ENCODE data around the gene SLC6A8. TPM values are rescaled to one million over a fixed set of nuclear protein-coding genes. Genes with fewer than 3 reads are reported as not detected.

The SLC6A8 gene
- total and polyA plus RNA-seq, 9 donors = 14.6 to 49.1 (median 32.1) TPM

DNA sequence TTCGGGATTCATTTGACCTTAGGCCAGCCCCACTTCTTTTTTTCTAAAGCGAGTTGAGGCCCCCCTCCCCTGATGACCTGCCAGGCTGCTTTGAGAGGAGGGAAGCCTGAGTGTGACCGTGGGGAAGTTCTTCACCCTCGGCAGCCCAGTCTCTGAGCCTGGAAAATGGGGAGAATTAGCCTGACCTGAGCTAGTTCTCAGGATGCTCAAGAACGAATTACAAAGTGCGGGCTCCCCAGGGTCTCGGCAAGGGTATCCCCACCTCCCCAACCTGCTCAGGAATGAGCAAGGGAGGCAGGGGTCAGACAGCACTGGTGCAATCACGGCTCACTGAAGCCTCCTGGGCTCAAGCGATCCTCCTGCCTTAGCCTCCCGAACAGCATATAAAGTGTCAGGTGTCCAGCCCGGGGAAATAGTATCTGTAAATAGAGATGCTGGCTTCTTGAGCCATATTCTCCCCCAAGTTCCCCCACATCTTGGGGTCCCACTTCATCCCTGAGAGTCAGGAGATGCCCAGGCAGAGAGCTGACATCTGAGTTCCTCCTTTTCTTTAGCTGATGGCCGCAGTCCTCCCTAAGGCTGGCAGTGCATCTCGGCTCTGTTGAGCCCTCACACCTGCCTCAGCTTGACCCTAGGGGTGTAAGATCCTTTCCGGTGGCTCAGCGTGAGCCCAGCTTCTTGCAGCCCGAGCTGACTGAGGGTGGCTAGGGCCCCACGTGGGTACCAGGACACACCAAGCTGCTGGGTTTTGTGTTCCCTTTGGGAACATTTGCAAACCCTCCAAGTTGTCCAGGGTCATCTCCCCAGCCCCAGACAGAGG lies 39.2 kb upstream of the SLC6A8 start:
- H3K27me3 ChIP-seq (ENCODE audit: control insufficient read depth, insufficient read depth, low read length) = peaks cover 54% of the 10 kb centered on the region

DNA sequence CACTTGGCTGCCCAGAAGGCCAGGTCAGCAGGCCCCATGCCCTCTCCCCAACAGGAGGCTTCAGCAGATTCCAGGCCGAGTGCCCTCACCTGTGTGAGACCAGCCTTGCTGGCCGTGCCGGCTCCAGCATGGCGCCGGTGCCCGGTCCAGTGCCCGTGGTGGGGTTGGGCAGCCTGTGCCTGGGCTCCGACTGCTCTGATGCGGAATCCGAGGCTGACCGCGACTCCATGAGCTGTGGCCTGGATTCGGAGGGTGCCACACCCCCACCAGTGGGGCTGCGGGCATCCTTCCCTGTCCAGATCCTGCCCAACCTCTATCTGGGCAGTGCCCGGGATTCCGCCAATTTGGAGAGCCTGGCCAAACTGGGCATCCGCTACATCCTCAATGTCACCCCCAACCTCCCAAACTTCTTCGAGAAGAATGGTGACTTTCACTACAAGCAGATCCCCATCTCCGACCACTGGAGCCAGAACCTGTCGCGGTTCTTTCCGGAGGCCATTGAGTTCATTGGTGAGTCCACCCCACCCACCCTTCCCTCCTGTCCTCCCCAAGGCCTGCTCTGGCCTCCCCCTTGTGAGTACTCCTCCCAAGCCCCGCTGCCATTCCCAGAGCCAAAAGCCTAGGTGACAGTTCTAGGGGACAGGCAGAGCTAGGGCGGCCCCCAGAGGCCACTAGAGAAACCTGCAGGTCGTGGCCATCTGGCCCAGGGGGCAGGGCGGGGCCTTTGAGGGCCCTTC lies 38.4 kb upstream of the SLC6A8 start:
- 80% methylated on average over 26 of the region's 26 CpGs for WGBS (ENCODE audit: insufficient coverage)
- Histone ChIP-seq H3K36me3 (ENCODE audit: control insufficient read depth, insufficient read depth, low read length) (no peaks in the 10 kb centered on the region), H3K9me3 (replicated peaks; ENCODE audit: control insufficient read depth, low read depth, low read length) (no peaks in the 10 kb centered on the region), H3K27ac (ENCODE audit: low read length) (no peak overlapping the region), H3K4me3 (ENCODE audit: low read length) (no peak overlapping the region), H3K27me3 (ENCODE audit: control insufficient read depth, insufficient read depth, low read length) (peaks cover 51% of the 10 kb centered on the region), H3K4me1 (ENCODE audit: control insufficient read depth, insufficient read depth, low read length) (peaks cover 13% of the 10 kb centered on the region)
- DNase-seq = no peak

More for the DNA sequence above, 39.2 kb upstream of the SLC6A8 start:
- no peaks in the 10 kb centered on the region for H3K36me3 ChIP-seq (ENCODE audit: control insufficient read depth, insufficient read depth, low read length)
- H3K4me3 ChIP-seq (ENCODE audit: low read length) = no peak overlapping the region
- no peak overlapping the region for H3K27ac ChIP-seq (ENCODE audit: low read length)
- 75% methylated on average over 10 of the region's 17 CpGs for WGBS (ENCODE audit: insufficient coverage)
- no peak for DNase-seq
- peaks cover 18% of the 10 kb centered on the region for H3K4me1 ChIP-seq (ENCODE audit: control insufficient read depth, insufficient read depth, low read length)
- no peaks in the 10 kb centered on the region for H3K9me3 ChIP-seq (replicated peaks; ENCODE audit: control insufficient read depth, low read depth, low read length)

DNA sequence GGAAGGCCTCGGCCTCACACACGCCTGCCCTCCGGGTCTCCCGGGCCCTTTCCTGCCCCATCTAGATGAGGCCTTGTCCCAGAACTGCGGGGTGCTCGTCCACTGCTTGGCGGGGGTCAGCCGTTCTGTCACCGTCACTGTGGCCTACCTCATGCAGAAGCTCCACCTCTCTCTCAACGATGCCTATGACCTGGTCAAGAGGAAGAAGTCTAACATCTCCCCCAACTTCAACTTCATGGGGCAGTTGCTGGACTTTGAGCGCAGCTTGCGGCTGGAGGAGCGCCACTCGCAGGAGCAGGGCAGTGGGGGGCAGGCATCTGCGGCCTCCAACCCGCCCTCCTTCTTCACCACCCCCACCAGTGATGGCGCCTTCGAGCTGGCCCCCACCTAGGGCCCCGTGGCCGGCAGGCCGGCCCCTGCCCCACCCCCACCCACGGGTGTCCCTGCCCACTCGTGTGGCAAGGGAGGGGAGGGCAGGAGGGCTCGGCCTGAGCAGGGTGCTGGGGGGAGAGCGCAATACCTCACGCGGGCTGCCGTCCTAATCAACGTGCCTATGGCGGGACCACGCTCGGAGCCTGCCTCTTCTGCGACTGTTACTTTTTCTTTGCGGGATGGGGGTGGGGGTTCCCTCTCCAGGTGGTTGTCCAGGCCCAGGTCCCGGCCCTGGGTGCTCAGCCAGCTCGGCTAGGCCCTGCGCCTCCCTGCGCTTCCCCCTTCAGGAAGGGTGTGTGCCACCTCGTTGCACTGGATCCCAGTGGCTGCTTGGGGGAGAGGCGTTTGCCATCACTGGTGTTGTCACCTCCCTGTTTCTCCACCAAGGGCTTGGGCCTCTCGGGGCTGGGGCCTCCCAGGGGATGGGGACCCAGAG lies 37.6 kb upstream of the SLC6A8 start:
- no peak for DNase-seq
- peaks cover 45% of the 10 kb centered on the region for H3K27me3 ChIP-seq (ENCODE audit: control insufficient read depth, insufficient read depth, low read length)
- H3K9me3 ChIP-seq (replicated peaks; ENCODE audit: control insufficient read depth, low read depth, low read length) = no peaks in the 10 kb centered on the region
- peaks cover 9% of the 10 kb centered on the region for H3K4me1 ChIP-seq (ENCODE audit: control insufficient read depth, insufficient read depth, low read length)
- no peaks in the 10 kb centered on the region for H3K36me3 ChIP-seq (ENCODE audit: control insufficient read depth, insufficient read depth, low read length)
- H3K4me3 ChIP-seq (ENCODE audit: low read length) = no peak overlapping the region
- no peak overlapping the region for H3K27ac ChIP-seq (ENCODE audit: low read length)
- 69% methylated on average over 26 of the region's 41 CpGs for WGBS (ENCODE audit: insufficient coverage)

DNA sequence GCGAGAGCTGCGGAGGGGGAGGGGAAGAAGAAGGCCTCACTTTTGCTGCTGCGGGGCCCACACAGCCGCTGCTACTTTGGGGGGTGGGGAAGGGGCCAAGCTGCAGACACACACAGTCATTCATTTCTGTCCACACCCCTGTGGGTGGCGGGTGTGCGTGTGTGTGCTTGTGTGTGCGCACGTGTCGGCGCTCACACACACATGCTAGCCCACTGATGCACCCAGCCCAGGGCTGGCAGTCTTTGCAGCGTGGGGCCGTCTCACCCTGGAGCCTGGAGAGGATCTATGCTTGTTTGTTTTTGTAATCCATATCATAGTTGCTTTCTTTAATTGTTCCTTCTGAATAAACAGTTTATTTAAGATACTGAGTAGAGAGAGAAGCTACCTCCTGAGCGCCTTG lies 36.8 kb upstream of the SLC6A8 start:
- WGBS (ENCODE audit: insufficient coverage) = no CpG with 5 or more reads among the region's 13 CpGs
- no peaks in the 10 kb centered on the region for H3K36me3 ChIP-seq (ENCODE audit: control insufficient read depth, insufficient read depth, low read length)
- DNase-seq = no peak

DNA sequence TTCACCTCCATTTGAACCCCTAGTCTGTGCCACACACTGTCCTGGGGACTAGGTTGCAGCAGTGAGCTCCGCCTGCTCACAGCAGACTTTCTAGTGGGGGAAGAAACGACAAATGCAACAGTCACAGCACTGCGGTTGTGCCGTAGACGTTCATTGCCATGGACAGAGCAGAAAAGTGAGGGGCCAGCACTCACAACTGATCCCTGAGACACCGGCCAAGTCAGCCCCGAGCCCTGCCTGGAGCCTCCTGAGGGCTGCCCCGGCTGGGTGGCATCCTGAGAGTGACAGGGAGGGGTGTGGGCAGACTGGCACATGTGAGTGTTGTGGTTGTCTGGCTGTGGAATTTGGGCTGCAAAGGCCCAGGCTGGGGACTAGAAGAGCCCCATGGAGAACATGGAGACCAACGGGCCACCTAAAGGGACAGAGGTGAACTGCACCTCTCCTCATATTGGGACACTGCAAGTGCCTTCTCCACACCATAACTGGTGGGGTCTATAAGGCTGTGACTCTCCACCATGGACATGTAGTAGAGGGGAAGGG lies 36.1 kb upstream of the SLC6A8 start:
- 83% methylated on average over 9 of the region's 9 CpGs for WGBS (ENCODE audit: insufficient coverage)

More for the DNA sequence above, 36.8 kb upstream of the SLC6A8 start:
- H3K4me3 ChIP-seq (ENCODE audit: low read length) = no peak overlapping the region
- peaks cover 37% of the 10 kb centered on the region for H3K27me3 ChIP-seq (ENCODE audit: control insufficient read depth, insufficient read depth, low read length)
- H3K4me1 ChIP-seq (ENCODE audit: control insufficient read depth, insufficient read depth, low read length) = peaks cover 9% of the 10 kb centered on the region
- H3K27ac ChIP-seq (ENCODE audit: low read length) = no peak overlapping the region
- no peaks in the 10 kb centered on the region for H3K9me3 ChIP-seq (replicated peaks; ENCODE audit: control insufficient read depth, low read depth, low read length)

DNA sequence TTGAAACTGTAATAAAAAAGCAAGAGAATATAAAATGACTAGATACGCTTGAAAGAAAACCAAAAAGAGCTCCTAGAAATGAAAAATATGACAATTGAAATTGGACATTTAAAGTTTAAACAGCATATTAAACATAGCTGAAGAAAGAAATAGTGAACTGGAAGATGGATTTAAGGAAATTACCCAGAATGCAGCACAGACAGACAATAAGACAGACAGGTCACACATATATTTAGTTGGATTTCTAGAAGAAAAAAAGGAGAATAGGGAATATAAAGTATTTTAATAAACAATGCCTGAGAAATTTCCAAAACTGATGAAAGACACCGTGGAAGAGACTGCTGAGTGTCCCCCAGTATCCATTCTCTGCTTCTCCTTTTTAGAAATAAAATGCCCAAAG lies 34.2 kb upstream of the SLC6A8 start:
- DNase-seq = no peak
- Histone ChIP-seq H3K4me3 (ENCODE audit: low read length) (no peak overlapping the region), H3K27me3 (ENCODE audit: control insufficient read depth, insufficient read depth, low read length) (peaks cover 16% of the 10 kb centered on the region), H3K27ac (ENCODE audit: low read length) (no peak overlapping the region), H3K4me1 (ENCODE audit: control insufficient read depth, insufficient read depth, low read length) (no peaks in the 10 kb centered on the region), H3K36me3 (ENCODE audit: control insufficient read depth, insufficient read depth, low read length) (no peaks in the 10 kb centered on the region), H3K9me3 (replicated peaks; ENCODE audit: control insufficient read depth, low read depth, low read length) (no peaks in the 10 kb centered on the region)
- WGBS (ENCODE audit: insufficient coverage) = no CpG with 5 or more reads among the region's 2 CpGs

More for the DNA sequence above, 36.1 kb upstream of the SLC6A8 start:
- DNase-seq = no peak
- Histone ChIP-seq H3K4me3 (ENCODE audit: low read length) (no peak overlapping the region), H3K27me3 (ENCODE audit: control insufficient read depth, insufficient read depth, low read length) (peaks cover 31% of the 10 kb centered on the region), H3K27ac (ENCODE audit: low read length) (no peak overlapping the region), H3K36me3 (ENCODE audit: control insufficient read depth, insufficient read depth, low read length) (no peaks in the 10 kb centered on the region), H3K4me1 (ENCODE audit: control insufficient read depth, insufficient read depth, low read length) (peaks cover 8% of the 10 kb centered on the region), H3K9me3 (replicated peaks; ENCODE audit: control insufficient read depth, low read depth, low read length) (no peaks in the 10 kb centered on the region)

DNA sequence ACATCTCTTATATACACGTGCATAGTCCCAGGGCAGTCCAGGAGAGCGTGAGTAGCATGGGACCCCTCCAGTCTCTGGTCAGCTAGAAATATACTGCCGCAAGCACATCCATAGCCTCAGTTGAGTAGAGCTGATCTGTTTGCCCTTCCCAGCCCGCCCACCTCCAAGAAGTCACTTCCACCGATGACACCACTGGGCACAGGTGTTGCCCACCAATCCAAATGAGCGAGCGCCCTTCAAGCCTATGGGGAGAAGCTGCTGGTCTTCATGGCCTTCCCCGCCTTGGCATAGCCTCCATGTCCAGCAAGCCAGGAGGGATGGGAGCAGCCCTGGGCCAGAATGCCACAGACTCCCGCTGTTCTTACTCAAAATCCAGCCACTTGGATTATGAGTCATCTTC lies 30.6 kb upstream of the SLC6A8 start:
- Histone ChIP-seq H3K27me3 (ENCODE audit: control insufficient read depth, insufficient read depth, low read length) (peaks cover 10% of the 10 kb centered on the region), H3K9me3 (replicated peaks; ENCODE audit: control insufficient read depth, low read depth, low read length) (no peaks in the 10 kb centered on the region), H3K4me1 (ENCODE audit: control insufficient read depth, insufficient read depth, low read length) (no peaks in the 10 kb centered on the region), H3K36me3 (ENCODE audit: control insufficient read depth, insufficient read depth, low read length) (no peaks in the 10 kb centered on the region), H3K4me3 (ENCODE audit: low read length) (no peak overlapping the region), H3K27ac (ENCODE audit: low read length) (no peak overlapping the region)
- DNase-seq = no peak
- WGBS (ENCODE audit: insufficient coverage) = 84% methylated on average over 9 of the region's 9 CpGs

DNA sequence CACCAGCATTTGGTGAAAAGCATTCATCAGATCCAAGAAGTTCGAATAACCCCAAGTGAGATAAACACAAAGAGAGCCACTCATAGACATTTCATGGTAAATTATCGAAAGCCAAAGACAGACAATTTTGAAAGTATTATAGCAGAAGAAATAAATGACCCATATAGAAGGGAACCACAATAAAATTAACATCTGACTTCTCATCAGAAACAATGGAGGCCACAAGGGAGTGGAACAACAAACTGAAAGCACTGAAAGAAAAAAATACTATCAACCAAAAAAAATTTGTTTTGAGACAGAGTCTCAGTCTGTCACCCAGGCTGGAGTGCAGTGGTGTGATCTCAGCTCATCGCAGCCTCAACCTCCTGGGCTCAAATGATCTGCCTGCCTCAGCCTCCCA lies 28.5 kb upstream of the SLC6A8 start:
- no peak overlapping the region for H3K27ac ChIP-seq (ENCODE audit: low read length)
- H3K4me3 ChIP-seq (ENCODE audit: low read length) = no peak overlapping the region
- no peaks in the 10 kb centered on the region for H3K9me3 ChIP-seq (replicated peaks; ENCODE audit: control insufficient read depth, low read depth, low read length)
- WGBS (ENCODE audit: insufficient coverage) = 100% methylated on average over 1 of the region's 3 CpGs
- DNase-seq = no peak
- H3K36me3 ChIP-seq (ENCODE audit: control insufficient read depth, insufficient read depth, low read length) = no peaks in the 10 kb centered on the region
- H3K4me1 ChIP-seq (ENCODE audit: control insufficient read depth, insufficient read depth, low read length) = no peaks in the 10 kb centered on the region
- H3K27me3 ChIP-seq (ENCODE audit: control insufficient read depth, insufficient read depth, low read length) = peaks cover 18% of the 10 kb centered on the region

DNA sequence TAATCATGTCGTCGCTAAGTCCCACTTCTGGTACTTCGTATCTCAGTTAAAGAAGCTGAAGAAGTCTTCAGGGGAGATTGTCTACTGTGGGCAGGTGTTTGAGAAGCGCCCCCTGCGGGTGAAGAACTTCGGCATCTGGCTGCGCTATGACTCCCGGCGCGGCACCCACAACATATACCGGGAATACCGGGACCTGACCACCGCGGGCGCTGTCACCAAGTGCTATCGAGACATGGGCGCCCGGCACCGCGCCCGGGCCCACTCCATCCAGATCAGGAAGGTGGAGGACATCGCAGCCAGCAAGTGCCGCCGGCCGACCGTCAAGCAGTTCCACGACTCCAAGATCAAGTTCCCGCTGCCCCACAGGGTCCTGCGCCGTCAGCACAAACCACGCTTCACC lies 25.5 kb upstream of the SLC6A8 start:
- Histone ChIP-seq H3K27me3 (ENCODE audit: control insufficient read depth, insufficient read depth, low read length) (peaks cover 27% of the 10 kb centered on the region), H3K4me3 (ENCODE audit: low read length) (no peak overlapping the region), H3K27ac (ENCODE audit: low read length) (no peak overlapping the region), H3K36me3 (ENCODE audit: control insufficient read depth, insufficient read depth, low read length) (no peaks in the 10 kb centered on the region), H3K4me1 (ENCODE audit: control insufficient read depth, insufficient read depth, low read length) (no peaks in the 10 kb centered on the region), H3K9me3 (replicated peaks; ENCODE audit: control insufficient read depth, low read depth, low read length) (no peaks in the 10 kb centered on the region)
- no peak for DNase-seq
- WGBS (ENCODE audit: insufficient coverage) = 15% methylated on average over 23 of the region's 31 CpGs

All from muscle of leg (tissue), 11 donors.